PFSK-1 (cell line): ENCODE data around the gene MOGAT3.

ENCODE experiments used
- FOXP2 ChIP-seq: optimal IDR thresholded peaks from 2 replicates; pipeline ENCODE3; 2011; ENCODE audit warnings: borderline replicate concordance, control low read depth, inconsistent platforms; ENCODE audit not compliant: insufficient read depth; ENCODE audit errors: extremely low read length, extremely low read depth
- POLR2AphosphoS5 ChIP-seq: IDR thresholded peaks from 2 replicates; pipeline ENCODE4 v1.6.1; 2012; ENCODE audit warnings: low read depth, mild to moderate bottlenecking, control low read depth, low read length, moderate library complexity

GRCh38 chr7:101207459-101207858, 6.6 kb upstream of the MOGAT3 start:
- no peak; the same call in 1 of the 2 replicates for TF ChIP-seq POLR2AphosphoS5
- no peak for TF ChIP-seq FOXP2
